Fibroblast of lung (primary cell): ENCODE data around the gene ULBP2. TPM values are rescaled to one million over a fixed set of nuclear protein-coding genes. Genes with fewer than 3 reads are reported as not detected.

Experiments used
- DNase-seq, 2 donors: peaks; one replicate each; pipeline versions ENCODE4 v3.0.0 to v3.0.0-alpha.2; 2010; ENCODE audit warnings: low read depth in 2 of 2
- H2AFZ ChIP-seq: 2 replicates; pipeline ENCODE4 v1.5.1; 2012; ENCODE audit warnings: low read length, control low read depth, inconsistent platforms
- H3K27ac ChIP-seq: 2 replicates; pipeline ENCODE4 v1.5.1; 2011; ENCODE audit warnings: low read length, control low read depth; ENCODE audit not compliant: insufficient read depth
- H3K27me3 ChIP-seq: 2 replicates; pipeline ENCODE4 v1.5.1; 2011; ENCODE audit warnings: mild to moderate bottlenecking, low read length; ENCODE audit not compliant: control insufficient read depth, insufficient read depth
- H3K36me3 ChIP-seq: 2 replicates; pipeline ENCODE4 v1.5.1; 2011; ENCODE audit warnings: low read length; ENCODE audit not compliant: control insufficient read depth, insufficient read depth
- H3K4me1 ChIP-seq: 2 replicates; pipeline ENCODE4 v1.5.1; 2011; ENCODE audit warnings: low read length; ENCODE audit not compliant: control insufficient read depth, insufficient read depth; ENCODE audit errors: extremely low read depth
- H3K4me2 ChIP-seq: 2 replicates; pipeline ENCODE4 v1.5.1; 2011; ENCODE audit warnings: low read length, control low read depth; ENCODE audit not compliant: insufficient read depth; ENCODE audit errors: extremely low read depth
- H3K4me3 ChIP-seq, 4 experiments: fragments of 200-600 bp in 1 of 4; sonication (generic) in 1 of 4; replicated peaks in 1 of 4; 2 replicates each; pipeline ENCODE4 v1.5.1; 2011 to 2016; ENCODE audit warnings: low read length in 4 of 4, low read depth in 3 of 4, mild to moderate bottlenecking in 3 of 4, control low read depth in 2 of 4, inconsistent platforms in 1 of 4, mixed read lengths in 1 of 4; ENCODE audit not compliant: insufficient read depth in 1 of 4; ENCODE audit errors: control extremely low read depth in 1 of 4
- H3K79me2 ChIP-seq: 2 replicates; pipeline ENCODE4 v1.5.1; 2012; ENCODE audit warnings: mild to moderate bottlenecking, low read length, inconsistent platforms; ENCODE audit not compliant: control insufficient read depth, insufficient read depth
- H3K9ac ChIP-seq: 2 replicates; pipeline ENCODE4 v1.5.1; 2011; ENCODE audit warnings: mild to moderate bottlenecking, low read length, control low read depth; ENCODE audit not compliant: insufficient read depth
- H3K9me3 ChIP-seq: 2 replicates; pipeline ENCODE4 v1.5.1; 2012; ENCODE audit warnings: low read depth, low read length; ENCODE audit not compliant: control insufficient read depth, insufficient read depth
- H4K20me1 ChIP-seq: 2 replicates; pipeline ENCODE4 v1.5.1; 2011; ENCODE audit warnings: low read length; ENCODE audit not compliant: control insufficient read depth, insufficient read depth; ENCODE audit errors: extremely low read depth
- EZH2 ChIP-seq: IDR thresholded peaks from 2 replicates; pipeline ENCODE4 v1.5.1; 2012; ENCODE audit warnings: low read length, control low read depth, mild to moderate bottlenecking; ENCODE audit errors: missing control alignments
- polyA plus RNA-seq, 2 donors: library from polyadenylated mRNA; depleted of rRNA in 1 of 2; stranded (reverse) in 1 of 2; unstranded in 1 of 2; fragments of >200 nt; gene quantifications; 2 replicates each; pipeline ENCODE4 v1.2.1, GENCODE V29; 2011 to 2012; ENCODE audit warnings: missing spikeins in 1 of 2
- total RNA-seq: library from RNA; depleted of rRNA; stranded (reverse); fragments of >200 nt; gene quantifications from 2 replicates; pipeline ENCODE4 v1.2.1, GENCODE V29; 2014
- TF ChIP-seq, protein P1 (sequence below), 2 donors: IDR thresholded peaks in 1 of 2; conservative IDR thresholded peaks in 1 of 2; 1 replicate in 1 of 2; 2 replicates in 1 of 2; pipeline ENCODE4 v1.5.1; 2011 to 2012; ENCODE audit warnings: low read length in 2 of 2, control low read depth in 1 of 2, inconsistent platforms in 1 of 2, low read depth in 1 of 2, mild to moderate bottlenecking in 1 of 2

ULBP2 gene
- total and polyA plus RNA-seq, 2 donors (not counting 1 experiment from before 2014, with no cell fraction given) = 1.8 to 6.9 TPM

DNA sequence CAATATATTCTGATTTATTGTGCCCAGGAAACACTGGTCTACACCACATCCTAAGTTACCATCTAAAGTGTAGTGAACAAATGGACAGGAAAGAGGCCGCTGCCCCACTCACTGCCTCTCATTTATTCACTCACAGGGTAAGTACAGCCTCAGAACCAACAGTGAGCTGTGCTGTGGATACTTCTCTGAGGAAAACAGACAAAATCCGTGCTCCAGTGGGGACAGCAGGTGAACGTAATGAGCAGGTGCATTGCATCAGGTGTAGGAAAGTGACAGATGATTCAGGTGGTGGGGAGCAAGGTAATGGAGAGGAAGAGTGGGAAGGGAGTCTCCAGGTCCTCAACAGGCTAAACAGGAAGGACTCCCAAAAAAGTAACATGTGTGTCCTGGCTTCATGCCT is 8.4 kb upstream of the ULBP2 start:
- Histone ChIP-seq H2AFZ (no peak overlapping the region), H3K9me3 (no peaks in the 10 kb centered on the region), H3K27ac (no peak overlapping the region), H3K27me3 (peaks cover 33% of the 10 kb centered on the region), H4K20me1 (no peaks in the 10 kb centered on the region), H3K4me2 (no peak overlapping the region), H3K79me2 (no peaks in the 10 kb centered on the region), H3K36me3 (no peaks in the 10 kb centered on the region), H3K9ac (no peak overlapping the region), H3K4me3 (no peak overlapping the region), H3K4me1 (peaks cover 4% of the 10 kb centered on the region)
- DNase-seq = no peak
- TF ChIP-seq, protein P1, sequence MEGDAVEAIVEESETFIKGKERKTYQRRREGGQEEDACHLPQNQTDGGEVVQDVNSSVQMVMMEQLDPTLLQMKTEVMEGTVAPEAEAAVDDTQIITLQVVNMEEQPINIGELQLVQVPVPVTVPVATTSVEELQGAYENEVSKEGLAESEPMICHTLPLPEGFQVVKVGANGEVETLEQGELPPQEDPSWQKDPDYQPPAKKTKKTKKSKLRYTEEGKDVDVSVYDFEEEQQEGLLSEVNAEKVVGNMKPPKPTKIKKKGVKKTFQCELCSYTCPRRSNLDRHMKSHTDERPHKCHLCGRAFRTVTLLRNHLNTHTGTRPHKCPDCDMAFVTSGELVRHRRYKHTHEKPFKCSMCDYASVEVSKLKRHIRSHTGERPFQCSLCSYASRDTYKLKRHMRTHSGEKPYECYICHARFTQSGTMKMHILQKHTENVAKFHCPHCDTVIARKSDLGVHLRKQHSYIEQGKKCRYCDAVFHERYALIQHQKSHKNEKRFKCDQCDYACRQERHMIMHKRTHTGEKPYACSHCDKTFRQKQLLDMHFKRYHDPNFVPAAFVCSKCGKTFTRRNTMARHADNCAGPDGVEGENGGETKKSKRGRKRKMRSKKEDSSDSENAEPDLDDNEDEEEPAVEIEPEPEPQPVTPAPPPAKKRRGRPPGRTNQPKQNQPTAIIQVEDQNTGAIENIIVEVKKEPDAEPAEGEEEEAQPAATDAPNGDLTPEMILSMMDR (conservative IDR thresholded peaks at IDR 0.05 in 1 of 2, IDR thresholded peaks at IDR 0.05 in 1 of 2; ENCODE audit: low read depth in 1 of 2, low read length in 2 of 2) = no peak
- no peak for TF ChIP-seq EZH2

DNA sequence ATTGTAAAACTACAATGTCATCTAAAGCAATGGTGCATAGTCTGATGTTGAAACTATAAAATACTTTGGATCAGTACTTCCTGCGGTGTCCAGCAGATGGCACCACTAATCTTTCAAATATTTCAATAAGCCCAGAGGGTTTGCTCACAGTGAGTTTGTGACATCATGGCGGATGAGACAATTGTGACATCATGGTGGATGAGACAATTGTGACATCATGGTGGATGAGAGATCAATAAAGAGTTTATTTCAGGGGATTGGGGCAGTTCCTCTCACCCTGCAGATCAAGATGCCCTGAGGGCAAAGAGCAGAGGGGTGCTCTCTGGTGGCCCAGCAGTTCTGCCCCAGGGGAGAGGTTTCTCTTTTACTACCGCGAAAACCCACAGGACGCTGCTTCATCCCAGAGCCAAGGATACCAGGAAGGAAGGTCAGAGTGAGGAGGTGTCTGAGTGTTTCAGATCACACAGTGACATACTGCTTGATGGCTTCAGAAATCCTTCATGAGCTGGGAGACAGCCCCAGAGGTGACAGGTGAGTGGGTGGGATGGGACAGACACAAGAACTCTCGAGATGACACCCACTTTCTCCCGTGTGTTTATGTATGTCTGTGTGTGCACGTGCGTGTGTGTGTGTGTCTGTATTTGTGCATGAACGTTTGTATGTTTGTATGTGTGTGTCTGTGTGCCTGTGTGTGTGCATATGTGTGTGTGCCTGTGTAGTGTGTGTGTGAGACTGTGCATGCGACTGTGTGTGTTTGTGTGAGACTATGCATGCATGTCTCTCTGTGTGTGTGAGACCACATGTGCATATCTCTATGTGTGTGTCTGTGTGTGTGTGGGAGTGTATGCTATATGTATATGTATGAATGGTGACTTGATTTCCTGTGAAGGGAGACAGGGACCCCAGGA is 7.3 kb upstream of the ULBP2 start:
- Histone ChIP-seq H3K9me3 (no peaks in the 10 kb centered on the region), H3K27me3 (peaks cover 33% of the 10 kb centered on the region), H2AFZ (no peak overlapping the region)

DNA sequence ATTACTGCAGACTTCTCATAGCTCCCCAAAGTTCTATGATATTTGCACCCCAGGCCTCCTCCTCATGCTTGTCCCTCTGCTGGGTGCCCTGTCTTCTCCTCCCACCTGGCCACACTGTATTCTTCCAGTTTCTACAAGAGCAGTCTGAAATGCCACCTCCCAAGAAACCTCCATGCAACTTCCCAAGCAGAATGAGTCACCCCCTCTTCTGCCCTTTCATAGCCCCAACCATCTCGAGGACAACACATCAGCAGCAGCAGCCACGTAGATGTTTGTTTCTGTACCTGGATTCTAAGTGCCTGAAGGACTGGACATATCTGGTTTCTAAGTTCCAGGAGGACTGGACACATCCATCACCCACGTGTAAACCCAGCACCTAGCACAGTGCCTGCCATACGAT is 6.6 kb upstream of the ULBP2 start:
- no peak for TF ChIP-seq EZH2
- TF ChIP-seq, protein P1 (conservative IDR thresholded peaks at IDR 0.05 in 1 of 2, IDR thresholded peaks at IDR 0.05 in 1 of 2; ENCODE audit: low read depth in 1 of 2, low read length in 2 of 2) = no peak
- Histone ChIP-seq H3K27ac (no peak overlapping the region), H3K4me1 (peaks cover 7% of the 10 kb centered on the region), H2AFZ (no peak overlapping the region), H3K9ac (no peak overlapping the region), H3K4me2 (no peak overlapping the region), H3K79me2 (no peaks in the 10 kb centered on the region), H3K27me3 (peaks cover 34% of the 10 kb centered on the region), H3K4me3 (no peak overlapping the region), H3K36me3 (no peaks in the 10 kb centered on the region), H4K20me1 (no peaks in the 10 kb centered on the region), H3K9me3 (no peaks in the 10 kb centered on the region)
- DNase-seq = peak in 1 of 2 donors; percentile 6

More for the DNA sequence above, 7.3 kb upstream of the ULBP2 start:
- Histone ChIP-seq H3K36me3 (no peaks in the 10 kb centered on the region), H3K27ac (no peak overlapping the region), H3K9ac (no peak overlapping the region), H3K4me1 (peaks cover 7% of the 10 kb centered on the region), H4K20me1 (no peaks in the 10 kb centered on the region), H3K4me3 (no peak overlapping the region), H3K79me2 (no peaks in the 10 kb centered on the region), H3K4me2 (no peak overlapping the region)
- peak; percentile 63 for TF ChIP-seq EZH2
- TF ChIP-seq, protein P1 (conservative IDR thresholded peaks at IDR 0.05 in 1 of 2, IDR thresholded peaks at IDR 0.05 in 1 of 2; ENCODE audit: low read depth in 1 of 2, low read length in 2 of 2) = peak; percentile 64 to 76
- peak; percentile 58 to 82 for DNase-seq
